CD4-positive, alpha-beta T cell treated with Interferon alpha-2 for 1 hour (primary cell): ENCODE data around the gene MED27.

ENCODE experiments used
- DNase-seq, 2 donors: peaks; one replicate each; pipeline ENCODE4 v3.0.0-alpha.2; 2020 to 2022

The MED27 gene

GRCh38 chr9:131874447-131874846 is 205.2 kb downstream of the MED27 start:
- no peak for DNase-seq

GRCh38 chr9:131873891-131874440 is 205.7 kb downstream of the MED27 start:
- DNase-seq: no peak

- no peak for DNase-seq
These were observed 206.3 kb downstream of the MED27 start for GRCh38 chr9:131873335-131873734.

GRCh38 chr9:131872702-131873101 is 207.0 kb downstream of the MED27 start:
- no peak for DNase-seq

- no peak for DNase-seq
These were observed 207.7 kb downstream of the MED27 start for GRCh38 chr9:131872006-131872405.

GRCh38 chr9:131870156-131870555 is 209.5 kb downstream of the MED27 start:
- no peak for DNase-seq

- no peak for DNase-seq
These were observed 210.3 kb downstream of the MED27 start for GRCh38 chr9:131869348-131869747.

GRCh38 chr9:131868766-131869165 is 210.9 kb downstream of the MED27 start:
- DNase-seq: no peak

- DNase-seq: no peak
These were observed 212.0 kb downstream of the MED27 start for GRCh38 chr9:131867611-131868192.

- DNase-seq: no peak
These were observed 214.0 kb downstream of the MED27 start for GRCh38 chr9:131865446-131866195.

GRCh38 chr9:131864531-131864930 is 215.1 kb downstream of the MED27 start:
- DNase-seq: no peak

GRCh38 chr9:131863306-131863896 is 216.3 kb downstream of the MED27 start:
- DNase-seq: no peak

- no peak for DNase-seq
These were observed 217.4 kb downstream of the MED27 start for GRCh38 chr9:131862261-131862660.

GRCh38 chr9:131860430-131860829 is 219.2 kb downstream of the MED27 start:
- no peak for DNase-seq

- DNase-seq: no peak
These were observed 221.5 kb downstream of the MED27 start for GRCh38 chr9:131858147-131858546.

GRCh38 chr9:131856105-131856504 is 223.6 kb downstream of the MED27 start:
- DNase-seq: no peak

GRCh38 chr9:131854896-131855613 is 224.6 kb downstream of the MED27 start:
- DNase-seq: no peak

GRCh38 chr9:131854334-131854733 is 225.3 kb downstream of the MED27 start:
- no peak for DNase-seq

GRCh38 chr9:131853434-131853833 is 226.2 kb downstream of the MED27 start:
- no peak for DNase-seq

- DNase-seq: no peak
These were observed 228.3 kb downstream of the MED27 start for GRCh38 chr9:131851414-131851813.

- no peak for DNase-seq
These were observed 230.3 kb downstream of the MED27 start for GRCh38 chr9:131849391-131849790.

- no peak for DNase-seq
These were observed 231.0 kb downstream of the MED27 start for GRCh38 chr9:131848570-131849160.
